K562 (cell line): ENCODE results near the gene ANO4. TPM values are rescaled to one million over a fixed set of nuclear protein-coding genes. Genes with fewer than 3 reads are reported as not detected.

Experiments used
- ATAC-seq: fragments of 200-7000 bp; cut with Tn5 transposase; 3 replicates; pipeline ENCODE4 v1.9.1; 2020; ENCODE audit warnings: moderate library complexity
- BruUV-seq: library from RNA; stranded (reverse); fragments of 400-500 nt; replicated peaks from 2 replicates; lab custom pipeline; 2021; lab: Mats Ljungman, UMichigan
- CTCF ChIA-PET: fragments of 300-600 bp; formaldehyde crosslinking; extraction: SDS; loops from one replicate; lab custom pipeline; 2021; ENCODE audit warnings: low intra/inter-chr PET ratio; lab: Yijun Ruan, JAX
- POLR2A ChIA-PET: fragments of 300-600, 350-650 bp; sonication (Branson Sonifier 250); formaldehyde crosslinking; extraction: SDS; loops from one replicate; lab custom pipeline; 2021; ENCODE audit warnings: antibody characterized with exemption, inconsistent platforms; lab: Yijun Ruan, JAX
- DNase-seq, 4 experiments: peaks; one replicate each; pipeline versions ENCODE4 v3.0.0 to v3.0.0-alpha.2; 2011 to 2018; ENCODE audit warnings: low spot score in 3 of 4, mixed read lengths in 3 of 4; ENCODE audit errors: extremely low read depth in 1 of 4
- FAIRE-seq: peaks from 2 replicates; lab custom pipeline; 2011; peaks lifted over from hg19 to GRCh38; lab: Jason Lieb, UNC
- H2AFZ ChIP-seq: 2 replicates; pipeline ENCODE4 v1.6.0; 2011; ENCODE audit warnings: low read depth, low read length, control low read depth, inconsistent platforms
- H3K27ac ChIP-seq: fragments of 200-600 bp; 3 replicates; pipeline ENCODE4 v1.8.0; 2011; ENCODE audit warnings: low read depth, mild to moderate bottlenecking, control low read depth, inconsistent platforms, low read length, moderate library complexity, mixed read lengths; ENCODE audit errors: extremely low read depth
- H3K27me3 ChIP-seq, 2 experiments: fragments of 300-600 bp in 1 of 2; 2 replicates in 1 of 2; 3 replicates in 1 of 2; pipeline versions ENCODE4 v1.6.0 to v1.8.0; 2011; ENCODE audit warnings: inconsistent platforms in 2 of 2, low read length in 2 of 2, mild to moderate bottlenecking in 1 of 2, mixed read lengths in 1 of 2, moderate library complexity in 1 of 2; ENCODE audit not compliant: control insufficient read depth in 2 of 2, insufficient read depth in 2 of 2
- H3K36me3 ChIP-seq: fragments of 300-600 bp; 3 replicates; pipeline ENCODE4 v1.8.0; 2011; ENCODE audit warnings: mild to moderate bottlenecking, low read length, inconsistent platforms; ENCODE audit not compliant: control insufficient read depth, insufficient read depth
- H3K4me1 ChIP-seq, 2 experiments: fragments of 200-600 bp in 1 of 2; replicated peaks in 1 of 2; 2 replicates in 1 of 2; 3 replicates in 1 of 2; pipeline versions ENCODE4 v1.5.1 to v1.8.0; 2011; ENCODE audit warnings: inconsistent platforms in 2 of 2, low read length in 2 of 2, mild to moderate bottlenecking in 1 of 2, mixed read lengths in 1 of 2, moderate library complexity in 1 of 2; ENCODE audit not compliant: control insufficient read depth in 2 of 2, insufficient read depth in 2 of 2
- H3K4me2 ChIP-seq: 2 replicates; pipeline ENCODE4 v1.6.1; 2011; ENCODE audit warnings: low read length, control low read depth, inconsistent platforms, mixed read lengths; ENCODE audit not compliant: insufficient read depth
- H3K4me3 ChIP-seq: fragments of 200-600 bp; sonication (generic), shearing (Covaris generic); 2 replicates; pipeline ENCODE4 v1.5.1; 2016; ENCODE audit warnings: control low read depth, inconsistent platforms
- H3K79me2 ChIP-seq: fragments of 200-600 bp; 3 replicates; pipeline ENCODE4 v1.8.0; 2011; ENCODE audit warnings: low read length, inconsistent platforms; ENCODE audit not compliant: control insufficient read depth, insufficient read depth
- H3K9ac ChIP-seq, 2 experiments: 2 replicates each; pipeline versions ENCODE4 v1.6.0 to v1.6.1; 2011; ENCODE audit warnings: low read depth in 2 of 2, low read length in 2 of 2, control low read depth in 1 of 2, inconsistent platforms in 1 of 2, mild to moderate bottlenecking in 1 of 2, mixed read lengths in 1 of 2; ENCODE audit not compliant: insufficient read depth in 1 of 2
- H3K9me1 ChIP-seq: one replicate; pipeline ENCODE4 v1.6.0; 2011; ENCODE audit warnings: inconsistent platforms, mild to moderate bottlenecking, low read length, moderate library complexity; ENCODE audit not compliant: control insufficient read depth, insufficient read depth
- H3K9me3 ChIP-seq: replicated peaks from 2 replicates; pipeline ENCODE4 v1.5.1; 2011; ENCODE audit warnings: low read depth, low read length, inconsistent platforms; ENCODE audit not compliant: control insufficient read depth, insufficient read depth
- H4K20me1 ChIP-seq: replicated peaks from 2 replicates; pipeline ENCODE4 v1.6.1; 2011; ENCODE audit warnings: low read length, inconsistent platforms, mixed read lengths; ENCODE audit not compliant: control insufficient read depth, insufficient read depth
- NFXL1 ChIP-seq: fragments of 450-650 bp; formaldehyde crosslinking; IDR thresholded peaks from 2 replicates; pipeline ENCODE4 v1.4.0; 2021; ENCODE audit warnings: mild to moderate bottlenecking
- RERE ChIP-seq: sonication (generic); formaldehyde crosslinking; IDR thresholded peaks from 2 replicates; pipeline ENCODE4 v1.8.0; 2023; ENCODE audit warnings: missing genetic modification reagents, mild to moderate bottlenecking, borderline replicate concordance
- ZBED1 ChIP-seq: IDR thresholded peaks from 2 replicates; pipeline ENCODE4 v1.6.1; 2014
- WGBS: fragments of 100-300 bp; shearing (Covaris generic); methylation state at CpG from one replicate; pipeline ENCODE4 v1.1.6; 2016; ENCODE audit warnings: low coverage, mixed read lengths; ENCODE audit not compliant: insufficient coverage; ENCODE audit errors: missing lambda C conversion rate; 5-methylcytosine and 5-hydroxymethylcytosine counted together
- in situ Hi-C: fragments of 300-500 bp; cut with MboI; formaldehyde crosslinking; loops from 4 replicates; pipeline ENCODE4 v1.15.0; 2018; ENCODE audit warnings: inconsistent platforms, mixed read lengths
- intact Hi-C: fragments of 100-400 bp; cut with micrococcal nuclease; formaldehyde crosslinking; loops from 2 replicates; pipeline ENCODE4 v1.14.2; 2022
- polyA plus RNA-seq, 8 experiments: library from polyadenylated mRNA; depleted of rRNA in 4 of 8; stranded (reverse) in 5 of 8; unstranded in 3 of 8; fragments of >200 nt; fragmentation: Nextera tagmentation in 2 of 8; fragmentation: Illumina TruSeq in 1 of 8; extraction: Ambion mirVana in 2 of 8; extraction: Trizol in 1 of 8; gene quantifications; 2 replicates each; pipeline versions ENCODE4 v1.2.1 to v1.2.3, GENCODE V29; 2011 to 2014; ENCODE audit warnings: inconsistent platforms in 1 of 8, missing spikeins in 1 of 8
- total RNA-seq, 7 experiments: library from RNA; depleted of rRNA in 6 of 7; stranded (reverse); fragments of >200 nt in 6 of 7; fragmentation: Illumina TruSeq in 2 of 7; extraction: Trizol in 2 of 7; gene quantifications; 2 replicates each; pipeline versions ENCODE4 v1.2.1 to v1.2.3, GENCODE V29; 2011 to 2021; ENCODE audit warnings: low replicate concordance in 1 of 7

The ANO4 gene
- total and polyA plus RNA-seq, 9 of the 15 experiments (the other 6 are each of a cell fraction or from before 2014, with no cell fraction given): not detected

- ATAC-seq: no peak
- Histone ChIP-seq H3K4me3 (no peak overlapping the region), H3K36me3 (no peaks in the 10 kb centered on the region), H4K20me1 (no peaks in the 10 kb centered on the region), H3K4me1 (no peaks in the 10 kb centered on the region), H3K27ac (no peak overlapping the region), H3K27me3 (no peaks in the 10 kb centered on the region), H3K9ac (no peak overlapping the region), H2AFZ (no peak overlapping the region), H3K9me1 (no peaks in the 10 kb centered on the region), H3K9me3 (no peaks in the 10 kb centered on the region), H3K4me2 (no peak overlapping the region), H3K79me2 (no peaks in the 10 kb centered on the region)
- DNase-seq: no peak
- intact Hi-C loops (no loop called here), in situ Hi-C loops (no loop called here)
- CTCF ChIA-PET: no interaction called here
- no peak for FAIRE-seq
- POLR2A ChIA-PET: interaction anchor here (0.6 kb wide), 1 partner anchor 608 kb away, joined by 3 read pairs; no protein-coding TSS in a partner anchor
- no TSS peak for BruUV-seq
- 3% methylated on average over 7 of the region's 7 CpGs for WGBS
- TF ChIP-seq RERE (no peak), NFXL1 (CRISPR knock-in tag) (no peak), ZBED1 (no peak)
These were observed 251.2 kb downstream of the ANO4 start for GRCh38 chr12:101045486-101046464.
